Measurements from ENCODE around the gene TAF3.
"Not testable (repeated sequence)": the region's sequence is repeated elsewhere in the genome, so short reads cannot be mapped to it uniquely, and the experiment has no call there.

Gene TAF3

GRCh38 chr10:7797582-7797981, 20.7 kb upstream of the TAF3 start:
- TF ChIP-seq, protein P1, sequence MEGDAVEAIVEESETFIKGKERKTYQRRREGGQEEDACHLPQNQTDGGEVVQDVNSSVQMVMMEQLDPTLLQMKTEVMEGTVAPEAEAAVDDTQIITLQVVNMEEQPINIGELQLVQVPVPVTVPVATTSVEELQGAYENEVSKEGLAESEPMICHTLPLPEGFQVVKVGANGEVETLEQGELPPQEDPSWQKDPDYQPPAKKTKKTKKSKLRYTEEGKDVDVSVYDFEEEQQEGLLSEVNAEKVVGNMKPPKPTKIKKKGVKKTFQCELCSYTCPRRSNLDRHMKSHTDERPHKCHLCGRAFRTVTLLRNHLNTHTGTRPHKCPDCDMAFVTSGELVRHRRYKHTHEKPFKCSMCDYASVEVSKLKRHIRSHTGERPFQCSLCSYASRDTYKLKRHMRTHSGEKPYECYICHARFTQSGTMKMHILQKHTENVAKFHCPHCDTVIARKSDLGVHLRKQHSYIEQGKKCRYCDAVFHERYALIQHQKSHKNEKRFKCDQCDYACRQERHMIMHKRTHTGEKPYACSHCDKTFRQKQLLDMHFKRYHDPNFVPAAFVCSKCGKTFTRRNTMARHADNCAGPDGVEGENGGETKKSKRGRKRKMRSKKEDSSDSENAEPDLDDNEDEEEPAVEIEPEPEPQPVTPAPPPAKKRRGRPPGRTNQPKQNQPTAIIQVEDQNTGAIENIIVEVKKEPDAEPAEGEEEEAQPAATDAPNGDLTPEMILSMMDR (IDR thresholded peaks at IDR 0.05; ENCODE audit: low read depth, low read length): no peak
- H3K4me3 ChIP-seq (ENCODE audit: low read depth, low read length): no peak overlapping the region

DNA sequence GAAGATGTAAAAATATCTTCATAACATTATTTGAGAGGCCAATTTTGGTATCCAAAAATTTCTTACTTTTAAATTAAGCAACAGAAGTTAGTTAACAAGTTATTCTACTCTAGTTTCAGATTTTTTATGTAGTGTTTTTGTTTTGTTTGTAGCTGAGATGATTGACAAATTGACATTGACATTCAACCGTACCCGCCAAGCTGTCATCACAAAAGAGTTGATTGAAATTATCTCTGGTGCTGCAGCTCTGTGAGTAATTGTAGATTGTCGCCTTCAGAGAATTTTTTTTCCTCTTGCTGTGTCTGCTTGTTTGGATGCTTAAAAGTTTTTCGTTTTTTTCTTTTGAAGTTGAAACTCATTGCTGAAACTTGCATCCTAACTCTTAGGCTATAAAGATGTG, 15.7 kb upstream of the TAF3 start:
- TF ChIP-seq, protein P1 (IDR thresholded peaks at IDR 0.05; ENCODE audit: low read depth, low read length): no peak
- no peak overlapping the region for H3K4me3 ChIP-seq (ENCODE audit: low read depth, low read length)

DNA sequence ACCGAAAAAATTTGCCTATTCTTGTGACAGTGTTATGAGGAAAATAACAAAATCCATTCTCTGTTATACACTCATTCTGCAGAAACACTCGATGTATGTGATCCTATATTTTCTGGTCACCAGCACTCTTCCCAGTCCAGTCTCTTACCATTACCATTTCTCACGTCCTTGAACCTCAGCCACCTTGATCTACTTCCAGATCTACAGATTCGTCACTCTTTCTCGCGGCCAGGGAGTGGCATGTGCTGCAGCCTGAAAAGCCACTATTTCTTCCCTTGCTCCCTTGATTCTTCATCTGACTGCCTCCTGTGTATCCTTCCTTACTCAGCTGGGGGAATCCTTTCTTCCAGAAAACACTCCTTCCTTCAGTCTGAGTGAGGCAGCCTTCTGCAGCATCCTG, 14.1 kb upstream of the TAF3 start:
- no peak overlapping the region for H3K4me3 ChIP-seq (ENCODE audit: low read depth, low read length)
- TF ChIP-seq, protein P1 (IDR thresholded peaks at IDR 0.05; ENCODE audit: low read depth, low read length): no peak

DNA sequence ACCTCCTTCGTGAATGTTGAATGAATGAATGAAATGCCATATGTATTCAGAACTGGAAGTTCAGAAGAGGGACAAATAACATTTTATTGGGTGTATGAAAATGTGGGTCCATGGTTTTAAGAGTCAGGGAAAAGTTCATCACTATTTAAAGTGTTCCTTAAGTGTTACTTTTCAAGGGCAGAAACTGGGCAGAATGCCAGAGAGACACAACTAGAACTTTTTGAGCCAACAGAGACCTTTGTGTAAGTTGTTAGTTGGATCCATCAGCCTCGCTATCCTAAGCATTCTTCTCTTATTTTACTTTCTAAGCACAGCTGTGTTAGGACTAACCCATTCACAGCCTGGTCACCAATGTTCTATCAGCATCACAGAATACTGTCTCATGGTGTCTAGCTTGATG, 13.6 kb upstream of the TAF3 start:
- TF ChIP-seq, protein P1 (IDR thresholded peaks at IDR 0.05; ENCODE audit: low read depth, low read length): no peak
- H3K4me3 ChIP-seq (ENCODE audit: low read depth, low read length): no peak overlapping the region

GRCh38 chr10:7808686-7809267, 9.5 kb upstream of the TAF3 start:
- no peak overlapping the region for H3K4me3 ChIP-seq (ENCODE audit: low read depth, low read length)

GRCh38 chr10:7810443-7810842, 7.9 kb upstream of the TAF3 start:
- TF ChIP-seq, protein P1 (IDR thresholded peaks at IDR 0.05; ENCODE audit: low read depth, low read length): no peak
- H3K4me3 ChIP-seq (ENCODE audit: low read depth, low read length): no peak overlapping the region

More at GRCh38 chr10:7808686-7809267, 9.5 kb upstream of the TAF3 start:
- TF ChIP-seq, protein P1 (IDR thresholded peaks at IDR 0.05; ENCODE audit: low read depth, low read length): no peak

DNA sequence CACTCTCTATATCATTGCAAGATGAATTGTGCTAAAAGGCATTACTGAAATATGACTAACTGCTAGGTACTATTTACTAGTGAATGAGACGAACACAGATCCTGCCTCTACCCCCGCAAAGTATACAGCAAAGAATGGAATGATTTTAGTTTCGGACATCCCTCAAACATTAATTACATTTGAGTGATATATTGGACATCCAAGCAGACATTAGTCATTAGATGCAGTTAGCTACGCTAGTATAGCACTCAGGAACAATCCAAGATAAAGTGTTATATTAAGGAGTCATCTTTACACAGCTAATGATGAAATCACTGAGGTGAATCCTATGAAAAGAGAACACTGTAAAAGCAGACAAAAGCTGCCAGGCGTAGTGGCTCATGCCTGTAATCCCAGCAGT, 7.3 kb upstream of the TAF3 start:
- TF ChIP-seq, protein P1 (IDR thresholded peaks at IDR 0.05; ENCODE audit: low read depth, low read length): no peak

DNA sequence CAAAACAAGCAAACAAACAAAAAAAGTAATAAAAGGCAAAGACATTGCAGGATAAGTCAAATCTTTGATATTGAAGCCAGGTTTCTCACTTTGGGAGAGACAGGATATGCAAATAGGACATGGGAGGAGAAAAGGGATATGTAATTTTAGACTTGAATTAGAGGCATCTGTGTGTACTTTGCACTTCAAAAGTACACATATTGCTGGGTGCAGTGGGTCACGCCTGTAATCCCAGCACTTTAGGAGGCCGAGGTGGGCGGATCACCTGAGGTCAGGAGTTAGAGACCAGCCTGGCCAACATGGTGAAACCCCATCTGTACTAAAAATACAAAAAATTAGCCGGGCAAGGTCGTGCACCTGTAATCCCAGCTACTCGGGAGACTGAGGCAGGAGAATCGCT, 6.6 kb upstream of the TAF3 start:
- not testable (repeated sequence) for H3K4me3 ChIP-seq (ENCODE audit: low read depth, low read length)

More for the DNA sequence above, 7.3 kb upstream of the TAF3 start:
- H3K4me3 ChIP-seq (ENCODE audit: low read depth, low read length): no peak overlapping the region
